AG09309 (cell line): Measurements from ENCODE around the gene FARS2.

Experiments used
- DNase-seq: peaks from one replicate; pipeline ENCODE4 v3.0.0-alpha.2; 2010; ENCODE audit warnings: low read depth
- H3K4me3 ChIP-seq: 2 replicates; pipeline ENCODE4 v1.5.1; 2011; ENCODE audit warnings: mild to moderate bottlenecking, low read depth, low read length, moderate library complexity; ENCODE audit not compliant: control insufficient read depth
- TF ChIP-seq, protein P1 (sequence below): IDR thresholded peaks from 2 replicates; pipeline ENCODE4 v1.5.1; 2011; ENCODE audit warnings: mild to moderate bottlenecking, low read depth, low read length, inconsistent platforms; ENCODE audit not compliant: insufficient read depth, control insufficient read depth; ENCODE audit errors: missing control alignments

The FARS2 gene

DNA sequence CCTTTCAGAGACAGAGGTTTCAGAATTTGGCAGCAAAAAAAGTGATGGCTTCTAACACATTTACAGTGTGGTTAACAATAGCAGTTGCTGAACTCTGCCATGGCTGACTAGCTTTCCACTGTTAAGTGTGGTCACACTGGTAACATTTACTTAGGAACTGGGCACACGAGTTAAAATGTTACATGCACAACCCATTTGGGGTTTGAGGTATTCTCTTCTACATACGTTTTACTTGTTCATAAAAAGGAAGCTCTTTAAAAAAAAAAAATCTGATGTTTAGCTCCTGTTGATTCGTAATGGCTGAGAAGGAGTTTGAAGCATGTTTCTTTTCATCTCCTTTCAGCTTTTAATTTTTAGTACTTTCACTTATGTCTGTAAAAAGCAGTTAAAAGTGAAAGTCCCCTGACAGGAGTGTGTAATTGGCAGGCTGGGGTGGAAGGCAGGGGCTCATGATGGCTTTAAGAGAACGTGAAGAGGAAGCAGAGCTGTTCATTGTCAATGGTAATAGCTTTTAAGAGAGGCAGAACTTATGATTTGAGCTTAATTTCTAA lies 245.9 kb downstream of the FARS2 start:
- TF ChIP-seq, protein P1, sequence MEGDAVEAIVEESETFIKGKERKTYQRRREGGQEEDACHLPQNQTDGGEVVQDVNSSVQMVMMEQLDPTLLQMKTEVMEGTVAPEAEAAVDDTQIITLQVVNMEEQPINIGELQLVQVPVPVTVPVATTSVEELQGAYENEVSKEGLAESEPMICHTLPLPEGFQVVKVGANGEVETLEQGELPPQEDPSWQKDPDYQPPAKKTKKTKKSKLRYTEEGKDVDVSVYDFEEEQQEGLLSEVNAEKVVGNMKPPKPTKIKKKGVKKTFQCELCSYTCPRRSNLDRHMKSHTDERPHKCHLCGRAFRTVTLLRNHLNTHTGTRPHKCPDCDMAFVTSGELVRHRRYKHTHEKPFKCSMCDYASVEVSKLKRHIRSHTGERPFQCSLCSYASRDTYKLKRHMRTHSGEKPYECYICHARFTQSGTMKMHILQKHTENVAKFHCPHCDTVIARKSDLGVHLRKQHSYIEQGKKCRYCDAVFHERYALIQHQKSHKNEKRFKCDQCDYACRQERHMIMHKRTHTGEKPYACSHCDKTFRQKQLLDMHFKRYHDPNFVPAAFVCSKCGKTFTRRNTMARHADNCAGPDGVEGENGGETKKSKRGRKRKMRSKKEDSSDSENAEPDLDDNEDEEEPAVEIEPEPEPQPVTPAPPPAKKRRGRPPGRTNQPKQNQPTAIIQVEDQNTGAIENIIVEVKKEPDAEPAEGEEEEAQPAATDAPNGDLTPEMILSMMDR: no peak
- no peak overlapping the region for H3K4me3 ChIP-seq
- no peak for DNase-seq

DNA sequence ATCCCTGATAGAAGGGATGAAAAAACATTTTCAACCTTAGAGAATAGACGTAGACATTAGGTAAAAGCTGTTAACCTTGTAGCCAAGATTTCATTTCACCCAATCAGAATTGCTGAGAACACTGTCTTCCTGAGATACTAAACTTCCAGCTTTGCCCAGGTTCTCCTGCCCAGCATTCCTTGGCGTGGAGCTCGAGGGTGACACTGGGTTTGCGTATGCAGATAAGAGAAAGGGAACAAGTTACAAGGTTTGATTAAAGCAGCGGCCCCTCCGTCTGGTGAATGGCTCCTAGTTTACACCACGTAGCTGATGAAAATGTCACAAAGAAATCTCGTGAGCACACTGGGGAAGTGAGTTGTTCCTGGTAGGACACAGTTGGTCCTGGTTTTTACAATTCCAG lies 247.8 kb downstream of the FARS2 start:
- no peak for DNase-seq
- H3K4me3 ChIP-seq: no peak overlapping the region
- TF ChIP-seq, protein P1: no peak

DNA sequence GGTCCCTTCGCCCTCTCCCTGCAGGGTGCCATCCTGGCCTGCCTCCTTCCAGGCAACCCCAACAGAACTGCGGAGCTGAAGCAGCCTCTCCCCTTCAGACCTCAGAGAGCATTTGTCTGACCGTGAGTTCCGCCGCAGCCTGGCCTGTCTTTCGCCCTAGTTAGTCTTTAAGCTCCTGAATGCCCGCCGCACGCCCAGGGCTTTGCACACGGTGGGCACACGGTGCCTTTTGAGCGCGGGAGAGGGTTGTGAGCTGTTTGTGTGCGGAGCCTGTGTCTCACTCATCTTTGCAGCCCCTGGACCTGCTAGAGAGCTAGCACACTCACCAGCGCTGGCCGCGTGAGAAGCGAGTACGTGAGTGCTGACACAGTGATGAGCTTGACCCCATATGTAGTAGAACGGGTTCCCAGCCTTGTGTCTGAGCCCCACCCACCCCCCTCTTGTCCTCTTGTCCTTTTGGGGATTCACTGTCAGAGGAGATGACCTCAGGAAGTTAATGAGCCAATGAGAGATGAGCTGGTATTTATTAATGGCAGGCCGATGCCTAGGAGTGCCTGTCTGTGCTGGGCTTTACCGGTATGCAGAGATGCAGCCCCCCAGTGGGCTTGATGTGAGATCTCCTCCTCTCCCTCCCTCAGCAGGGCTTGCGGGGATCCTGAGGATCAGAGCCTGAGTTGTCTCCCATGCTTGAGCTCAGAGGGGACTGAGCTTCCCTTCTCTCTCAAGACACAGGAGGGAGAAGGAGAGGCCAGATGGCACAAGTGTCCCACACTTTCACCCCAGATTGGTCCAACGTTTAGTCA lies 249.2 kb downstream of the FARS2 start:
- no peak for DNase-seq
- TF ChIP-seq, protein P1: no peak
- no peak overlapping the region for H3K4me3 ChIP-seq

DNA sequence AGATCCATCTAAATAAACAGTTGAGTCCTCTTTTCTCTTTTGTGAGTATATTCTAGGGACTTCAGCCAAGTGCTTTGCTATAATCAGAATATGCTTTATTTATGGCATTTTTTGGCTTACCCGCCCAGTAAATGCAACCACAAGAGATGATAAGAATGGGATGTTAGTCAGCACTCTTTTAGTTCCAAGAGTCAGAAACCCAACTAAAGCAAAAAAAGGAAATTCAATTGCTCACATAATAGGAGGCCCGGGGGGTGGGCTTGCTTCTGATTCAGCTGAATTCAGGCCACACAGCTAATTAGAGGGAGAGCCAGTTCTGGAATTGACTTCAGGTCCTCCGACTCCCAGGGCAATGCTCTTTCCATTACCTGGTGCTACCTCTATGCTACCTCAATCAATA lies 250.6 kb downstream of the FARS2 start:
- H3K4me3 ChIP-seq: no peak overlapping the region
- TF ChIP-seq, protein P1: no peak
- peak; percentile 77 for DNase-seq

DNA sequence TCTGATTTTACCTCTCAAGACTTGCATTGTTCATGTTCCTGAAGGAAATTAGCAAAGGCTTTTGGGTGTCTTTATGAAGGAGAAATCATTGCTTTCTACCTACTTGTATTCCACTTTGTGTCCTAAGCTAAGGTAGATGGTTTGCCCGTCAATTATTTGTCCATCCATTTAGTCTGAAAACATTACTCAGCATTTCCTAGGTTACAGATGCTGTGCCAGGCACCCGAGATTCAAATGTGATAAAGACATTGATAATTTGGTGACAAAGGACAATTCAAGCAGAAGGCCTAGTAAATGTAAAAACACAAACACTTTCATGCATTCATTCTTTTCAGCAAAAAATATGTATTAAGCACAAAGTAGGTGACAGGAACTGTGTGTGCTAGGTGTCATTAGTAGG lies 251.1 kb downstream of the FARS2 start:
- TF ChIP-seq, protein P1: no peak
- no peak for DNase-seq

DNA sequence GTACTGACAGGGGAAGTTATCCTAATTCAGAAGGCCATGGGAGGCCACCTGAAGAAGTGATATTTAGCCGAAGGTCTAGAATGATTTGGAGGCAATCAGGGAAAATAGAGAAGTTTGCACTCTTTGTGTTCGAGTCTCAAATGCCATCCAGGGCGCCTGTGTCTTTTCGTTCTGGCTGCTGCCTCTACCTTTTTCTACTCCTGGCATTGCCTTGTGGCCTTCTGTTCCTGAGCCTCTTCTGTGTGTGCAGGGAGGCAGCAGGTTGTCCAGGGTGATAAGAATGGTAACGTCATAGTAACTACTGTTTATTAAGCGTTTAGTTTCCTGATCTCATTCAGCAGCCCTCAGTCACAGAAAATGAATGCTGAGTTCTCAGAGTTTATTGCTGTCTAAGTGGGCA lies 252.1 kb downstream of the FARS2 start:
- no peak overlapping the region for H3K4me3 ChIP-seq
- TF ChIP-seq, protein P1: no peak
- DNase-seq: no peak

More for the DNA sequence above, 251.1 kb downstream of the FARS2 start:
- no peak overlapping the region for H3K4me3 ChIP-seq
